Upper lobe of left lung (tissue), 4 donors: Measurements from ENCODE around the gene ZNF574.

ENCODE experiments used
- EP300 ChIP-seq, 4 donors: sonication (generic); formaldehyde crosslinking; IDR thresholded peaks; one replicate each; pipeline ENCODE4 v1.5.1; 2017; ENCODE audit warnings: antibody characterized with exemption in 4 of 4, control low read depth in 2 of 4
- TF ChIP-seq, protein P1 (sequence below), 6 experiments: fragments of 450-650 bp in 4 of 6; fragments of 200-600 bp in 2 of 6; sonication (generic) in 2 of 6; IDR thresholded peaks; one replicate each; pipeline ENCODE4 v1.5.1; 2016 to 2019; ENCODE audit warnings: antibody characterized with exemption in 6 of 6

DNA sequence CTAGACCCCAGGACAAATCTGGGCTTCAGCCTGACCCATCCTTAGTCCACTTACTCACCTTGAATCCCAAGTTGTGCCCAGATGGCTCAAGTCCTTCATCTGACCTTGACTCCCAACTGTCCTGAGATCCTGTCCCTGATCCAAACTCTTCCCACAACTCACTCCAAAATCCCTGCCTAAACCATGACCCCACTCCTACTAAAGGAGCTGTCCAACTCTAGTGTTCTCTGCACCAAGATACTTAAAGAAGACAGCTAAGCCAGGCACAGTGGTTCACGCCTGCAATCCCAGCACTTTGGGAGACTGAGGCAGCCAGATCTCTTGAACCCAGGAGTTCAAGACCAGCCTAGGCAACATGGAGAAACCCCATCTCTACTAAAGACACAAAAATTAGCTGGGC, 47.8 kb downstream of the ZNF574 start:
- TF ChIP-seq, protein P1, sequence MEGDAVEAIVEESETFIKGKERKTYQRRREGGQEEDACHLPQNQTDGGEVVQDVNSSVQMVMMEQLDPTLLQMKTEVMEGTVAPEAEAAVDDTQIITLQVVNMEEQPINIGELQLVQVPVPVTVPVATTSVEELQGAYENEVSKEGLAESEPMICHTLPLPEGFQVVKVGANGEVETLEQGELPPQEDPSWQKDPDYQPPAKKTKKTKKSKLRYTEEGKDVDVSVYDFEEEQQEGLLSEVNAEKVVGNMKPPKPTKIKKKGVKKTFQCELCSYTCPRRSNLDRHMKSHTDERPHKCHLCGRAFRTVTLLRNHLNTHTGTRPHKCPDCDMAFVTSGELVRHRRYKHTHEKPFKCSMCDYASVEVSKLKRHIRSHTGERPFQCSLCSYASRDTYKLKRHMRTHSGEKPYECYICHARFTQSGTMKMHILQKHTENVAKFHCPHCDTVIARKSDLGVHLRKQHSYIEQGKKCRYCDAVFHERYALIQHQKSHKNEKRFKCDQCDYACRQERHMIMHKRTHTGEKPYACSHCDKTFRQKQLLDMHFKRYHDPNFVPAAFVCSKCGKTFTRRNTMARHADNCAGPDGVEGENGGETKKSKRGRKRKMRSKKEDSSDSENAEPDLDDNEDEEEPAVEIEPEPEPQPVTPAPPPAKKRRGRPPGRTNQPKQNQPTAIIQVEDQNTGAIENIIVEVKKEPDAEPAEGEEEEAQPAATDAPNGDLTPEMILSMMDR (IDR thresholded peaks at IDR 0.05), result no peak
- TF ChIP-seq EP300 (IDR thresholded peaks at IDR 0.05), result no peak
